ENCODE data around the gene GPR179. TPM values are rescaled to one million over a fixed set of nuclear protein-coding genes. Genes with fewer than 3 reads are reported as not detected.

The GPR179 gene
- total RNA-seq, 2 donors from 2014 or later = not detected

- Mint-ChIP-seq H3K27me3 (ENCODE audit: insufficient read depth) (no peaks in the 10 kb centered on the region), H3K36me3 (ENCODE audit: low read depth) (no peaks in the 10 kb centered on the region), H3K27ac (no peak overlapping the region), H3K4me3 (no peak overlapping the region), H3K9me3 (no peaks in the 10 kb centered on the region), H3K4me1 (peaks cover 10% of the 10 kb centered on the region)
- no peaks in the 10 kb centered on the region for H3K9me3 ChIP-seq (ENCODE audit: control insufficient read depth, low read length)
- H3K27ac ChIP-seq (ENCODE audit: low read depth, low read length) = no peak overlapping the region
- H3K4me3 ChIP-seq (ENCODE audit: low read length) = no peak overlapping the region
- no peaks in the 10 kb centered on the region for H3K36me3 ChIP-seq (ENCODE audit: control insufficient read depth, insufficient read depth, low read length)
- H3K9ac ChIP-seq (ENCODE audit: extremely low read depth, low read length, poor library complexity, severe bottlenecking) = no peak overlapping the region
- no peaks in the 10 kb centered on the region for H3K27me3 ChIP-seq (ENCODE audit: control insufficient read depth, insufficient read depth, low read length, poor library complexity, severe bottlenecking)
- WGBS, 2 experiments (ENCODE audit: insufficient coverage in 1 of 2, insufficient read length in 1 of 2) = 93 to 95% methylated on average over 11 to 18 of the region's 18 CpGs
- TF ChIP-seq, protein P1, sequence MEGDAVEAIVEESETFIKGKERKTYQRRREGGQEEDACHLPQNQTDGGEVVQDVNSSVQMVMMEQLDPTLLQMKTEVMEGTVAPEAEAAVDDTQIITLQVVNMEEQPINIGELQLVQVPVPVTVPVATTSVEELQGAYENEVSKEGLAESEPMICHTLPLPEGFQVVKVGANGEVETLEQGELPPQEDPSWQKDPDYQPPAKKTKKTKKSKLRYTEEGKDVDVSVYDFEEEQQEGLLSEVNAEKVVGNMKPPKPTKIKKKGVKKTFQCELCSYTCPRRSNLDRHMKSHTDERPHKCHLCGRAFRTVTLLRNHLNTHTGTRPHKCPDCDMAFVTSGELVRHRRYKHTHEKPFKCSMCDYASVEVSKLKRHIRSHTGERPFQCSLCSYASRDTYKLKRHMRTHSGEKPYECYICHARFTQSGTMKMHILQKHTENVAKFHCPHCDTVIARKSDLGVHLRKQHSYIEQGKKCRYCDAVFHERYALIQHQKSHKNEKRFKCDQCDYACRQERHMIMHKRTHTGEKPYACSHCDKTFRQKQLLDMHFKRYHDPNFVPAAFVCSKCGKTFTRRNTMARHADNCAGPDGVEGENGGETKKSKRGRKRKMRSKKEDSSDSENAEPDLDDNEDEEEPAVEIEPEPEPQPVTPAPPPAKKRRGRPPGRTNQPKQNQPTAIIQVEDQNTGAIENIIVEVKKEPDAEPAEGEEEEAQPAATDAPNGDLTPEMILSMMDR (conservative IDR thresholded peaks at IDR 0.05) = no peak
- H3K4me1 ChIP-seq (ENCODE audit: control insufficient read depth, insufficient read depth, low read length) = peaks cover 5% of the 10 kb centered on the region
- no peak for DNase-seq
Measured at GRCh38 chr17:38342886-38343607, 709 bp downstream of the GPR179 start.

- Mint-ChIP-seq H3K27me3 (ENCODE audit: insufficient read depth) (peaks cover 2% of the 10 kb centered on the region), H3K4me3 (no peak overlapping the region), H3K36me3 (ENCODE audit: low read depth) (no peaks in the 10 kb centered on the region), H3K4me1 (peaks cover 10% of the 10 kb centered on the region), H3K27ac (peak overlapping the region; percentile 8), H3K9me3 (no peaks in the 10 kb centered on the region)
- peak; percentile 94 for DNase-seq
- no peak overlapping the region for H3K9ac ChIP-seq (ENCODE audit: extremely low read depth, low read length, poor library complexity, severe bottlenecking)
- WGBS, 2 experiments (ENCODE audit: insufficient coverage in 1 of 2, insufficient read length in 1 of 2) = 53 to 58% methylated on average over 2 to 5 of the region's 5 CpGs
- peaks cover 5% of the 10 kb centered on the region for H3K4me1 ChIP-seq (ENCODE audit: control insufficient read depth, insufficient read depth, low read length)
- no peaks in the 10 kb centered on the region for H3K9me3 ChIP-seq (ENCODE audit: control insufficient read depth, low read length)
- H3K27ac ChIP-seq (ENCODE audit: low read depth, low read length) = no peak overlapping the region
- no peak overlapping the region for H3K4me3 ChIP-seq (ENCODE audit: low read length)
- H3K36me3 ChIP-seq (ENCODE audit: control insufficient read depth, insufficient read depth, low read length) = no peaks in the 10 kb centered on the region
- H3K27me3 ChIP-seq (ENCODE audit: control insufficient read depth, insufficient read depth, low read length, poor library complexity, severe bottlenecking) = no peaks in the 10 kb centered on the region
- TF ChIP-seq, protein P1 (conservative IDR thresholded peaks at IDR 0.05) = no peak
Measured at GRCh38 chr17:38341035-38341721, 2.6 kb downstream of the GPR179 start.

DNA sequence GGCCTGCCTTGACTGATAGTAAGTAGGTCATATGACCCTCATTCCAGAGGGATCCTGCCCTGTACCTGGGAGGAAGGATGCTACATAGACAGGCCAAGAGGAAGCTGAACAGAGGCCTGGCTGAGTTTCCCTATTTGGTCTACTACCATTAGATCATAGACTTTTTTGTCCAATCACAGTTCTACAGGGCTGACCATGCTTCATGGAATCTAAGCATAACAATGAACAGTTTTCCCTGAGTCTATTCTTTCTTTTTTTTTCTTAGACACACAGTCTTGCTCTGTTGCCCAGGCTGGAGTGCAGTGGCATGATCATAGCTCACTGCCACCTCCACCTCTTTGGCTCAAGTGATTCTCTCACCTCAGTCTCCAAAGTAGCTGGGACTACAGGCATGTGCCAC, 3.9 kb downstream of the GPR179 start:
- TF ChIP-seq, protein P1 (conservative IDR thresholded peaks at IDR 0.05) = no peak

More for the DNA sequence above, 3.9 kb downstream of the GPR179 start:
- no peaks in the 10 kb centered on the region for H3K36me3 Mint-ChIP-seq (ENCODE audit: low read depth)
- H3K27ac ChIP-seq (ENCODE audit: low read depth, low read length) = no peak overlapping the region
- no peak for DNase-seq
- H3K4me3 ChIP-seq (ENCODE audit: low read length) = no peak overlapping the region
- H3K9me3 Mint-ChIP-seq = no peaks in the 10 kb centered on the region
- H3K27me3 ChIP-seq (ENCODE audit: control insufficient read depth, insufficient read depth, low read length, poor library complexity, severe bottlenecking) = no peaks in the 10 kb centered on the region
- peaks cover 5% of the 10 kb centered on the region for H3K4me1 ChIP-seq (ENCODE audit: control insufficient read depth, insufficient read depth, low read length)
- H3K36me3 ChIP-seq (ENCODE audit: control insufficient read depth, insufficient read depth, low read length) = no peaks in the 10 kb centered on the region
- H3K9me3 ChIP-seq (ENCODE audit: control insufficient read depth, low read length) = no peaks in the 10 kb centered on the region
- no peak overlapping the region for H3K4me3 Mint-ChIP-seq
- peaks cover 10% of the 10 kb centered on the region for H3K4me1 Mint-ChIP-seq
- H3K27ac Mint-ChIP-seq = no peak overlapping the region
- peaks cover 2% of the 10 kb centered on the region for H3K27me3 Mint-ChIP-seq (ENCODE audit: insufficient read depth)
- no peak overlapping the region for H3K9ac ChIP-seq (ENCODE audit: extremely low read depth, low read length, poor library complexity, severe bottlenecking)

Measured in endodermal cell (in vitro differentiated cells).